GM12873 (cell line): ENCODE data around the gene ALK.

Experiments
- CTCF ChIP-seq: IDR thresholded peaks from 2 replicates; pipeline ENCODE4 v1.5.1; 2012; ENCODE audit warnings: low read depth, mild to moderate bottlenecking, moderate library complexity, low read length, control low read depth; ENCODE audit not compliant: insufficient read depth; ENCODE audit errors: missing control alignments

ALK gene

GRCh38 chr2:29295845-29296244 is 625.5 kb downstream of the ALK start:
- TF ChIP-seq CTCF, result peak; percentile 56

GRCh38 chr2:29293830-29294438 is 627.5 kb downstream of the ALK start:
- no peak for TF ChIP-seq CTCF

- TF ChIP-seq CTCF, result no peak
These were observed 630.9 kb downstream of the ALK start for GRCh38 chr2:29290293-29291047.

- no peak for TF ChIP-seq CTCF
These were observed 636.7 kb downstream of the ALK start for GRCh38 chr2:29284671-29285070.

GRCh38 chr2:29281916-29282247 is 639.5 kb downstream of the ALK start:
- TF ChIP-seq CTCF, result no peak

- TF ChIP-seq CTCF, result no peak
These were observed 640.1 kb downstream of the ALK start for GRCh38 chr2:29281086-29281915.

- TF ChIP-seq CTCF, result no peak
These were observed 642.4 kb downstream of the ALK start for GRCh38 chr2:29278966-29279365.
